HepG2 (cell line): ENCODE measurements around the gene A1CF. TPM values are rescaled to one million over a fixed set of nuclear protein-coding genes. Genes with fewer than 3 reads are reported as not detected.

Experiments used
- CEBPG ChIP-seq: IDR thresholded peaks from 2 replicates; pipeline ENCODE4 v1.6.1; 2016
- EP300 ChIP-seq, 3 experiments: sonication (generic) in 1 of 3; formaldehyde crosslinking in 1 of 3; IDR thresholded peaks; 2 replicates each; pipeline versions ENCODE4 v1.5.1 to v1.6.1; 2011 to 2020; ENCODE audit warnings: low read depth in 2 of 3, low read length in 2 of 3, borderline replicate concordance in 1 of 3, improper control_type of control experiment in 1 of 3, mild to moderate bottlenecking in 1 of 3, missing genetic modification reagents in 1 of 3, moderate library complexity in 1 of 3
- FOXP1 ChIP-seq, 2 experiments: fragments of 450-650 bp in 1 of 2; IDR thresholded peaks; 2 replicates each; pipeline ENCODE4 v1.6.1; 2017 to 2018; ENCODE audit warnings: antibody characterized with exemption in 1 of 2
- HDAC2 ChIP-seq: sonication (generic); formaldehyde crosslinking; IDR thresholded peaks from 2 replicates; pipeline ENCODE4 v1.4.0; 2020; ENCODE audit warnings: missing genetic modification reagents
- HMGA1 ChIP-seq: sonication (generic); formaldehyde crosslinking; conservative IDR thresholded peaks from 2 replicates; pipeline ENCODE4 v1.4.0; 2020; ENCODE audit warnings: missing genetic modification reagents
- HNF4A ChIP-seq: sonication (generic); formaldehyde crosslinking; IDR thresholded peaks from 2 replicates; pipeline ENCODE4 v1.4.0; 2020; ENCODE audit warnings: missing genetic modification reagents
- HNRNPL ChIP-seq: fragments of 200-400 bp; formaldehyde crosslinking; IDR thresholded peaks from 2 replicates; pipeline ENCODE4 v1.6.1; 2017; ENCODE audit warnings: mild to moderate bottlenecking, low read depth, low read length
- KDM6A ChIP-seq: IDR thresholded peaks from 2 replicates; pipeline ENCODE4 v1.6.1; 2016; ENCODE audit warnings: low read depth
- NR2F6 ChIP-seq, 2 experiments: IDR thresholded peaks; 2 replicates each; pipeline ENCODE4 v1.6.1; 2016; ENCODE audit warnings: antibody characterized with exemption in 1 of 2, mild to moderate bottlenecking in 1 of 2
- RAD21 ChIP-seq: fragments of 450-650 bp; formaldehyde crosslinking; IDR thresholded peaks from 2 replicates; pipeline ENCODE4 v1.5.0; 2020; ENCODE audit warnings: mild to moderate bottlenecking
- SAP130 ChIP-seq: IDR thresholded peaks from 2 replicates; pipeline ENCODE4 v1.6.1; 2016; ENCODE audit warnings: low read depth
- SOX5 ChIP-seq: IDR thresholded peaks from 2 replicates; pipeline ENCODE4 v1.6.1; 2016; ENCODE audit warnings: borderline replicate concordance
- SOX6 ChIP-seq, 2 experiments: fragments of 450-650 bp in 1 of 2; sonication (generic) in 1 of 2; formaldehyde crosslinking in 1 of 2; IDR thresholded peaks; 2 replicates each; pipeline versions ENCODE4 v1.4.0 to v1.6.1; 2017 to 2020; ENCODE audit warnings: antibody characterized with exemption in 1 of 2, mild to moderate bottlenecking in 1 of 2, missing genetic modification reagents in 1 of 2
- ZMYM3 ChIP-seq: sonication (generic); formaldehyde crosslinking; IDR thresholded peaks from 2 replicates; pipeline ENCODE4 v1.5.1; 2020; ENCODE audit warnings: mild to moderate bottlenecking, missing genetic modification reagents
- ZNF678 ChIP-seq: sonication (generic); formaldehyde crosslinking; IDR thresholded peaks from 2 replicates; pipeline ENCODE4 v1.4.0; 2020; ENCODE audit warnings: mild to moderate bottlenecking, missing genetic modification reagents
- ZNF749 ChIP-seq: sonication (generic); formaldehyde crosslinking; IDR thresholded peaks from 2 replicates; pipeline ENCODE4 v1.8.0; 2022; ENCODE audit warnings: mild to moderate bottlenecking, missing genetic modification reagents, moderate library complexity, borderline replicate concordance
- ZZZ3 ChIP-seq: sonication (generic); formaldehyde crosslinking; IDR thresholded peaks from 2 replicates; pipeline ENCODE4 v1.4.0; 2020; ENCODE audit warnings: missing genetic modification reagents, mild to moderate bottlenecking, borderline replicate concordance
- polyA plus RNA-seq, 8 experiments: library from polyadenylated mRNA; depleted of rRNA in 3 of 8; stranded (reverse) in 7 of 8; unstranded in 1 of 8; fragments of >200 nt; fragmentation: Illumina TruSeq in 4 of 8; extraction: Trizol in 4 of 8; gene quantifications; 2 replicates each; pipeline versions ENCODE4 v1.2.1 to v1.2.3, GENCODE V29; 2011 to 2016; ENCODE audit warnings: low read depth in 4 of 8, missing spikeins in 1 of 8, mixed read lengths in 1 of 8; ENCODE audit not compliant: insufficient read depth in 1 of 8
- total RNA-seq, 5 experiments: library from RNA; depleted of rRNA; stranded (reverse); fragments of >200 nt; fragmentation: Illumina TruSeq; extraction: Trizol; gene quantifications; 2 replicates each; pipeline ENCODE4 v1.2.3, GENCODE V29; 2016; ENCODE audit warnings: low read depth in 1 of 5
- TF ChIP-seq, protein P1 (sequence below): sonication (generic); formaldehyde crosslinking; IDR thresholded peaks from 2 replicates; pipeline ENCODE4 v1.5.0; 2020; ENCODE audit warnings: mild to moderate bottlenecking, missing genetic modification reagents, moderate library complexity
- TF ChIP-seq, protein P2 (sequence below): IDR thresholded peaks from 2 replicates; pipeline ENCODE4 v1.4.0; 2020; ENCODE audit warnings: mild to moderate bottlenecking, missing genetic modification reagents

A1CF gene
- total and polyA plus RNA-seq, 2 of the 13 experiments (the other 11 are each of a cell fraction or from before 2014, with no cell fraction given), result 56.1 to 58.1 TPM

DNA sequence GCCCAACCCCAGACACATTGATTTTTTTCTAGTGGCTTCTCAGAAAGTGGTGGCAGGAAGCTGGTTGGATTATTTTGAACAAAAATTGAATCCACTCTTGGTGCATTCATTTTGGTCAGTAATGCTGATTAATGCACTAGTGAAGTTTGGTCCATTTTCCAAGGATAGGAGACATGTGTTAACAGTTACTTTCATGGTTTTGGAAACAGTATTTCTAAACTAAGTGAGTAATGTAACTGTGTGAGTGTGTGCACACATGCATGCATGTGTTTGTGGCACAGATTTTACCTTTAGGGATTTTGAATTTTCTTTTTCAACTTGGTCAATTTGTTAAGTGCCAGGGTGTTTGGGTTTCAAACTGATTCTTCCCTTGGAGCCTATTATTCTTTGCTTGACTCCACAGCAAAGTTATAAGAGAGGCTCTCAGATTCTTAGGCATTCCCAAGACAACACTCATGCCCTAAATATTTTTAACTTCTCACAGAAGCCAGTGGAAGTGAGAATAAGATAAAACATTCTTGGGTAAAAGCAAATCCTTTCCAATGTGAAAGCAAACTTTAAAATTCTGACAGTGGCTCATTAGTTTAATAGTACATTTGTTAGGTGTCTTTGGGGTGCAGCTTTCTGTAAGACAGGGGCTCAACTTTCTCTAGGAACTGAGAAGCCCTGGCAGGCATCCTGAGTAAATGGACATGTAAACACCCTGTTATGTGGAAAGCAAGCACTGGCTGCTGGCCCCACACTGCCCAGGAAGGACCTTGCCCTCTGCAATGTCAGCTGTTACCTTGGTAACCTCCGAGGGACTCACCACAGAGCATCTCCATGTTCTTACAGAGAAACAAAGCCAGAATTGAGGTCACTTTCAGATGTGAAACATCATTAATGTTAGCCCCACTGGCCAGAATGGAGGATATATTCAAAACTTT is 77.3 kb downstream of the A1CF start (continued):
- TF ChIP-seq, protein P1, sequence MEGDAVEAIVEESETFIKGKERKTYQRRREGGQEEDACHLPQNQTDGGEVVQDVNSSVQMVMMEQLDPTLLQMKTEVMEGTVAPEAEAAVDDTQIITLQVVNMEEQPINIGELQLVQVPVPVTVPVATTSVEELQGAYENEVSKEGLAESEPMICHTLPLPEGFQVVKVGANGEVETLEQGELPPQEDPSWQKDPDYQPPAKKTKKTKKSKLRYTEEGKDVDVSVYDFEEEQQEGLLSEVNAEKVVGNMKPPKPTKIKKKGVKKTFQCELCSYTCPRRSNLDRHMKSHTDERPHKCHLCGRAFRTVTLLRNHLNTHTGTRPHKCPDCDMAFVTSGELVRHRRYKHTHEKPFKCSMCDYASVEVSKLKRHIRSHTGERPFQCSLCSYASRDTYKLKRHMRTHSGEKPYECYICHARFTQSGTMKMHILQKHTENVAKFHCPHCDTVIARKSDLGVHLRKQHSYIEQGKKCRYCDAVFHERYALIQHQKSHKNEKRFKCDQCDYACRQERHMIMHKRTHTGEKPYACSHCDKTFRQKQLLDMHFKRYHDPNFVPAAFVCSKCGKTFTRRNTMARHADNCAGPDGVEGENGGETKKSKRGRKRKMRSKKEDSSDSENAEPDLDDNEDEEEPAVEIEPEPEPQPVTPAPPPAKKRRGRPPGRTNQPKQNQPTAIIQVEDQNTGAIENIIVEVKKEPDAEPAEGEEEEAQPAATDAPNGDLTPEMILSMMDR (CRISPR knock-in tag), result no peak
- TF ChIP-seq SAP130 (CRISPR knock-in tag), result peak; percentile 82
- no peak for TF ChIP-seq RAD21 (CRISPR knock-in tag)
- TF ChIP-seq ZNF749 (CRISPR knock-in tag), result no peak
- TF ChIP-seq ZNF678 (CRISPR knock-in tag), result no peak
- no peak for TF ChIP-seq HMGA1 (CRISPR knock-in tag)
- TF ChIP-seq CEBPG (CRISPR knock-in tag), result peak; percentile 55
- TF ChIP-seq HNRNPL, result no peak
- no peak for TF ChIP-seq SOX6 (IDR thresholded peaks at IDR 0.05)
- TF ChIP-seq SOX6 (CRISPR knock-in tag; IDR thresholded peaks at IDR 0.05), result peak; percentile 42; the same call in 1 of the 2 replicates
- TF ChIP-seq ZZZ3 (CRISPR knock-in tag), result no peak
- TF ChIP-seq HNF4A (CRISPR knock-in tag), result peak; percentile 93
- peak; percentile 70; the same call in 1 of the 2 replicates for TF ChIP-seq HDAC2 (CRISPR knock-in tag)
- no peak for TF ChIP-seq ZMYM3
- peak; percentile 56 to 64; a peak in 3 of 4 replicates for TF ChIP-seq EP300 (IDR thresholded peaks at IDR 0.05; ENCODE audit: low read depth in 2 of 2, low read length in 2 of 2)
- TF ChIP-seq EP300 (CRISPR knock-in tag; IDR thresholded peaks at IDR 0.05; ENCODE audit: borderline replicate concordance), result no peak
- TF ChIP-seq NR2F6 (IDR thresholded peaks at IDR 0.05), result no peak
- 0 out of 2 replicates have a peak, but pooled peaks have one; percentile 17 for TF ChIP-seq NR2F6 (CRISPR knock-in tag; IDR thresholded peaks at IDR 0.05)
- peak; percentile 56; the same call in 1 of the 2 replicates for TF ChIP-seq FOXP1 (IDR thresholded peaks at IDR 0.05)
- peak; percentile 81 for TF ChIP-seq FOXP1 (CRISPR knock-in tag; IDR thresholded peaks at IDR 0.05)
- TF ChIP-seq, protein P2, sequence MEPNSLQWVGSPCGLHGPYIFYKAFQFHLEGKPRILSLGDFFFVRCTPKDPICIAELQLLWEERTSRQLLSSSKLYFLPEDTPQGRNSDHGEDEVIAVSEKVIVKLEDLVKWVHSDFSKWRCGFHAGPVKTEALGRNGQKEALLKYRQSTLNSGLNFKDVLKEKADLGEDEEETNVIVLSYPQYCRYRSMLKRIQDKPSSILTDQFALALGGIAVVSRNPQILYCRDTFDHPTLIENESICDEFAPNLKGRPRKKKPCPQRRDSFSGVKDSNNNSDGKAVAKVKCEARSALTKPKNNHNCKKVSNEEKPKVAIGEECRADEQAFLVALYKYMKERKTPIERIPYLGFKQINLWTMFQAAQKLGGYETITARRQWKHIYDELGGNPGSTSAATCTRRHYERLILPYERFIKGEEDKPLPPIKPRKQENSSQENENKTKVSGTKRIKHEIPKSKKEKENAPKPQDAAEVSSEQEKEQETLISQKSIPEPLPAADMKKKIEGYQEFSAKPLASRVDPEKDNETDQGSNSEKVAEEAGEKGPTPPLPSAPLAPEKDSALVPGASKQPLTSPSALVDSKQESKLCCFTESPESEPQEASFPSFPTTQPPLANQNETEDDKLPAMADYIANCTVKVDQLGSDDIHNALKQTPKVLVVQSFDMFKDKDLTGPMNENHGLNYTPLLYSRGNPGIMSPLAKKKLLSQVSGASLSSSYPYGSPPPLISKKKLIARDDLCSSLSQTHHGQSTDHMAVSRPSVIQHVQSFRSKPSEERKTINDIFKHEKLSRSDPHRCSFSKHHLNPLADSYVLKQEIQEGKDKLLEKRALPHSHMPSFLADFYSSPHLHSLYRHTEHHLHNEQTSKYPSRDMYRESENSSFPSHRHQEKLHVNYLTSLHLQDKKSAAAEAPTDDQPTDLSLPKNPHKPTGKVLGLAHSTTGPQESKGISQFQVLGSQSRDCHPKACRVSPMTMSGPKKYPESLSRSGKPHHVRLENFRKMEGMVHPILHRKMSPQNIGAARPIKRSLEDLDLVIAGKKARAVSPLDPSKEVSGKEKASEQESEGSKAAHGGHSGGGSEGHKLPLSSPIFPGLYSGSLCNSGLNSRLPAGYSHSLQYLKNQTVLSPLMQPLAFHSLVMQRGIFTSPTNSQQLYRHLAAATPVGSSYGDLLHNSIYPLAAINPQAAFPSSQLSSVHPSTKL (CRISPR knock-in tag), result peak; percentile 84
- TF ChIP-seq SOX5 (CRISPR knock-in tag), result 0 out of 2 replicates have a peak, but pooled peaks have one; percentile 42
- peak; percentile 78; the same call in 1 of the 2 replicates for TF ChIP-seq KDM6A
